Mesothelial cell of epicardium (in vitro differentiated cells): ENCODE results near the gene ZXDB. TPM values are rescaled to one million over a fixed set of nuclear protein-coding genes. Genes with fewer than 3 reads are reported as not detected.
A peak's percentile ranks its signal among the peaks of the same experiment; 100 is the strongest.
"Not testable (repeated sequence)": the region's sequence is repeated elsewhere in the genome, so short reads cannot be mapped to it uniquely, and the experiment has no call there.

ENCODE experiments used
- DNase-seq, 2 experiments: peaks; one replicate each; pipeline ENCODE4 v3.0.0; 2021; ENCODE audit warnings: low spot score in 2 of 2; ENCODE audit not compliant: unreplicated experiment in 2 of 2
- H3K27ac Mint-ChIP-seq: 2 replicates; pipeline ENCODE4 v1.8.0; 2021; ENCODE audit warnings: mixed read lengths
- H3K27me3 Mint-ChIP-seq: 2 replicates; pipeline ENCODE4 v1.8.0; 2021; ENCODE audit warnings: low read depth, mixed read lengths
- H3K36me3 Mint-ChIP-seq: 2 replicates; pipeline ENCODE4 v1.8.0; 2021; ENCODE audit warnings: mixed read lengths
- H3K4me1 Mint-ChIP-seq: 2 replicates; pipeline ENCODE4 v1.8.0; 2021; ENCODE audit warnings: mixed read lengths
- H3K4me3 Mint-ChIP-seq: 2 replicates; pipeline ENCODE4 v1.8.0; 2021; ENCODE audit warnings: mild to moderate bottlenecking, moderate library complexity, mixed read lengths
- H3K9me3 Mint-ChIP-seq: 2 replicates; pipeline ENCODE4 v1.8.0; 2021; ENCODE audit warnings: mixed read lengths
- CTCF ChIP-seq: fragments of 200-600 bp; sonication (generic); IDR thresholded peaks from one replicate; pipeline ENCODE4 v1.5.0; 2021; ENCODE audit warnings: antibody characterized with exemption; ENCODE audit not compliant: unreplicated experiment
- total RNA-seq: library from RNA; stranded (reverse); gene quantifications from 3 replicates; pipeline ENCODE4 v1.2.1, GENCODE V29; 2021

ZXDB gene
- total RNA-seq, 1 donor from 2014 or later: 9.7 TPM

GRCh38 chrX:57587062-57587461, 4.7 kb upstream of the ZXDB start:
- Mint-ChIP-seq H3K36me3 (no peaks in the 10 kb centered on the region), H3K4me3 (no peak overlapping the region), H3K27me3 (no peaks in the 10 kb centered on the region), H3K27ac (no peak overlapping the region), H3K4me1 (peaks cover 9% of the 10 kb centered on the region), H3K9me3 (peaks cover 14% of the 10 kb centered on the region)
- no peak for TF ChIP-seq CTCF
- DNase-seq: no peak

- Mint-ChIP-seq H3K4me3 (no peak overlapping the region), H3K27ac (no peak overlapping the region), H3K27me3 (no peaks in the 10 kb centered on the region), H3K9me3 (peaks cover 14% of the 10 kb centered on the region), H3K4me1 (peaks cover 9% of the 10 kb centered on the region), H3K36me3 (no peaks in the 10 kb centered on the region)
- DNase-seq: no peak
- TF ChIP-seq CTCF: no peak
These were observed 4.2 kb upstream of the ZXDB start for GRCh38 chrX:57587607-57588006.

- H3K27ac Mint-ChIP-seq, H3K27me3 Mint-ChIP-seq, H3K36me3 Mint-ChIP-seq: not testable (repeated sequence)
- peak overlapping the region; percentile 62 for H3K4me3 Mint-ChIP-seq
- peak in 1 of 2 experiments; percentile 48 for DNase-seq
- H3K9me3 Mint-ChIP-seq: peaks cover 17% of the 10 kb centered on the region
- H3K4me1 Mint-ChIP-seq: peaks cover 35% of the 10 kb centered on the region
These were observed 516 bp downstream of the ZXDB start for GRCh38 chrX:57592160-57592893.

- Mint-ChIP-seq H3K4me3 (peak overlapping the region; percentile 62), H3K9me3 (peaks cover 17% of the 10 kb centered on the region), H3K4me1 (peaks cover 35% of the 10 kb centered on the region), H3K27ac (peak overlapping the region; percentile 43)
- not testable (repeated sequence) for H3K36me3 Mint-ChIP-seq, DNase-seq, H3K27me3 Mint-ChIP-seq
These were observed 1.0 kb downstream of the ZXDB start for GRCh38 chrX:57592894-57593215.

- peak overlapping the region; percentile 71 for H3K27ac Mint-ChIP-seq
These were observed 3.6 kb downstream of the ZXDB start for GRCh38 chrX:57595381-57595811.

GRCh38 chrX:57596109-57596508, 4.3 kb downstream of the ZXDB start:
- no peak for DNase-seq
- H3K9me3 Mint-ChIP-seq: peaks cover 9% of the 10 kb centered on the region
- peak overlapping the region; percentile 13 for H3K27ac Mint-ChIP-seq
- TF ChIP-seq CTCF: no peak
- no peaks in the 10 kb centered on the region for H3K27me3 Mint-ChIP-seq
- peak overlapping the region; percentile 29 for H3K4me3 Mint-ChIP-seq
- H3K4me1 Mint-ChIP-seq: peaks cover 30% of the 10 kb centered on the region
- H3K36me3 Mint-ChIP-seq: peaks cover 2% of the 10 kb centered on the region

More at GRCh38 chrX:57595381-57595811, 3.6 kb downstream of the ZXDB start:
- Mint-ChIP-seq H3K4me1 (peaks cover 35% of the 10 kb centered on the region), H3K4me3 (peak overlapping the region; percentile 54), H3K9me3 (peaks cover 13% of the 10 kb centered on the region), H3K36me3 (peaks cover 2% of the 10 kb centered on the region), H3K27me3 (no peaks in the 10 kb centered on the region)
- no peak for TF ChIP-seq CTCF
- DNase-seq: no peak
